Fibroblast of skin of abdomen (primary cell): ENCODE measurements around the gene P2RY10. TPM values are rescaled to one million over a fixed set of nuclear protein-coding genes. Genes with fewer than 3 reads are reported as not detected.
"Not testable (repeated sequence)": the region's sequence is repeated elsewhere in the genome, so short reads cannot be mapped to it uniquely, and the experiment has no call there.

Experiments used
- DNase-seq: peaks from one replicate; pipeline ENCODE4 v3.0.0-alpha.2; 2013
- polyA plus RNA-seq, 2 experiments: library from polyadenylated mRNA; unstranded; fragments of 120-200 nt; gene quantifications; one replicate each; pipeline ENCODE4 v1.2.1, GENCODE V29; 2013; ENCODE audit not compliant: insufficient read length in 2 of 2

Gene P2RY10
- not detected for polyA plus RNA-seq (2013, experiment 1 of 2; ENCODE audit: insufficient read length)
- not detected for polyA plus RNA-seq (2013, experiment 2 of 2; ENCODE audit: insufficient read length)

- no peak for DNase-seq
Observed at GRCh38 chrX:78945186-78945912, at the start of gene P2RY10. TSS of gene P2RY10 (plus strand) at chrX:78945391. CDS start at chrX:78960521, 15,130 bp downstream.

- DNase-seq = no peak
Observed at GRCh38 chrX:78922754-78923153, 22.4 kb upstream of the P2RY10 start.

GRCh38 chrX:78923198-78924015 lies 21.8 kb upstream of the P2RY10 start:
- no peak for DNase-seq

GRCh38 chrX:78931814-78932213 lies 13.4 kb upstream of the P2RY10 start:
- no peak for DNase-seq

GRCh38 chrX:78934866-78935265 lies 10.3 kb upstream of the P2RY10 start:
- no peak for DNase-seq

GRCh38 chrX:78944351-78944750 lies 840 bp upstream of the P2RY10 start:
- DNase-seq = no peak

GRCh38 chrX:78946178-78946931 lies 1.2 kb downstream of the P2RY10 start:
- no peak for DNase-seq

- no peak for DNase-seq
Observed at GRCh38 chrX:78950009-78950835, 5.0 kb downstream of the P2RY10 start.

- no peak for DNase-seq
Observed at GRCh38 chrX:78957049-78957767, 12.0 kb downstream of the P2RY10 start.

GRCh38 chrX:78957768-78958130 lies 12.6 kb downstream of the P2RY10 start:
- DNase-seq = no peak

GRCh38 chrX:78958419-78959116 lies 13.4 kb downstream of the P2RY10 start:
- no peak for DNase-seq

- no peak for DNase-seq
Observed at GRCh38 chrX:78960888-78961287, 15.7 kb downstream of the P2RY10 start.

- DNase-seq = no peak
Observed at GRCh38 chrX:78964598-78964997, 19.4 kb downstream of the P2RY10 start.

GRCh38 chrX:78979789-78980464 lies 34.7 kb downstream of the P2RY10 start:
- DNase-seq = peak; percentile 43

- no peak for DNase-seq
Observed at GRCh38 chrX:78989349-78989748, 44.2 kb downstream of the P2RY10 start.

- no peak for DNase-seq
Observed at GRCh38 chrX:78997870-78998558, 52.8 kb downstream of the P2RY10 start.

GRCh38 chrX:79007540-79007939 lies 62.3 kb downstream of the P2RY10 start:
- DNase-seq = not testable (repeated sequence)
